Measurements from ENCODE around the gene ST7.

DNA sequence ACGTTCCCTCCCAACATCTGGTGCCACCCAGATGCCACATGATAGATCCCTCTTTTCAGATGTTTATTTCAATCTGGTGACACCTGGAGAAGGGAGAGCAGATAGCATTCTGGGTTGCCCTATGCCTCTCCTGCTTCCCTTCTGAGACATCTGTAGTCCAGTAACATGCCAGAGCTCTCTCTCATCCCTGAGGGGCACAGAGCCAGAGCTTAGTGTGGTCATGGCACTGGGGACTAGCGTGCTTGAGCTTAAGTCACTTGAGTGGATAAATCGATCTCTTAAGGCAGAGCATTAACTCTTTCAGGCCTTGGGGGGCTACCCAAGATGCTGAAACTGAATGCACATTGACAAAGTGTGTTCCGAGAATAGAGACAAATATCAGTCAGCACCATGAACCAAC lies 321.6 kb downstream of the ST7 start:
- TF ChIP-seq, protein P1, sequence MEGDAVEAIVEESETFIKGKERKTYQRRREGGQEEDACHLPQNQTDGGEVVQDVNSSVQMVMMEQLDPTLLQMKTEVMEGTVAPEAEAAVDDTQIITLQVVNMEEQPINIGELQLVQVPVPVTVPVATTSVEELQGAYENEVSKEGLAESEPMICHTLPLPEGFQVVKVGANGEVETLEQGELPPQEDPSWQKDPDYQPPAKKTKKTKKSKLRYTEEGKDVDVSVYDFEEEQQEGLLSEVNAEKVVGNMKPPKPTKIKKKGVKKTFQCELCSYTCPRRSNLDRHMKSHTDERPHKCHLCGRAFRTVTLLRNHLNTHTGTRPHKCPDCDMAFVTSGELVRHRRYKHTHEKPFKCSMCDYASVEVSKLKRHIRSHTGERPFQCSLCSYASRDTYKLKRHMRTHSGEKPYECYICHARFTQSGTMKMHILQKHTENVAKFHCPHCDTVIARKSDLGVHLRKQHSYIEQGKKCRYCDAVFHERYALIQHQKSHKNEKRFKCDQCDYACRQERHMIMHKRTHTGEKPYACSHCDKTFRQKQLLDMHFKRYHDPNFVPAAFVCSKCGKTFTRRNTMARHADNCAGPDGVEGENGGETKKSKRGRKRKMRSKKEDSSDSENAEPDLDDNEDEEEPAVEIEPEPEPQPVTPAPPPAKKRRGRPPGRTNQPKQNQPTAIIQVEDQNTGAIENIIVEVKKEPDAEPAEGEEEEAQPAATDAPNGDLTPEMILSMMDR (IDR thresholded peaks at IDR 0.05; ENCODE audit: poor library complexity) = no peak
- no peak for TF ChIP-seq EZH2 (IDR thresholded peaks at IDR 0.05; ENCODE audit: borderline replicate concordance)

All from hepatocyte (in vitro differentiated cells).